Activated CD4-positive, alpha-beta memory T cell treated with anti-CD3 and anti-CD28 coated beads, Interleukin-2, amount 10 ng/mL, durations not matched to agents 7 days and 5 days (primary cell): ENCODE results near the gene SP9. TPM values are rescaled to one million over a fixed set of nuclear protein-coding genes. Genes with fewer than 3 reads are reported as not detected.

ENCODE experiments used
- CTCF ChIA-PET: fragments of 350-600 bp; sonication (Branson Sonifier 250); formaldehyde crosslinking; loops from one replicate; lab custom pipeline; 2021; ENCODE audit warnings: antibody characterized with exemption, inconsistent platforms; lab: Charles Lee
- POLR2A ChIA-PET: fragments of 350-600 bp; sonication (Branson Sonifier 250); formaldehyde crosslinking; loops from one replicate; lab custom pipeline; 2021; ENCODE audit warnings: antibody characterized with exemption; lab: Charles Lee
- DNase-seq: peaks from one replicate; pipeline ENCODE4 v3.0.0-alpha.2; 2020
- H3K27ac Mint-ChIP-seq: one replicate; pipeline ENCODE4 v1.8.0; 2021; ENCODE audit warnings: mild to moderate bottlenecking, mixed read lengths
- H3K27me3 Mint-ChIP-seq: one replicate; pipeline ENCODE4 v1.8.0; 2021; ENCODE audit warnings: mixed read lengths
- H3K36me3 Mint-ChIP-seq: one replicate; pipeline ENCODE4 v1.8.0; 2021; ENCODE audit warnings: low read depth, mixed read lengths
- H3K4me1 Mint-ChIP-seq: one replicate; pipeline ENCODE4 v1.8.0; 2021; ENCODE audit warnings: mixed read lengths
- H3K4me3 Mint-ChIP-seq: one replicate; pipeline ENCODE4 v1.8.0; 2021; ENCODE audit warnings: mild to moderate bottlenecking, mixed read lengths
- H3K9me3 Mint-ChIP-seq: one replicate; pipeline ENCODE4 v1.8.0; 2021; ENCODE audit warnings: mixed read lengths
- total RNA-seq, 2 experiments: library from RNA; stranded (reverse); gene quantifications; one replicate each; pipeline ENCODE4 v1.2.3, GENCODE V29; 2021

The SP9 gene
- total RNA-seq, 2 experiments from 2014 or later = not detected

DNA sequence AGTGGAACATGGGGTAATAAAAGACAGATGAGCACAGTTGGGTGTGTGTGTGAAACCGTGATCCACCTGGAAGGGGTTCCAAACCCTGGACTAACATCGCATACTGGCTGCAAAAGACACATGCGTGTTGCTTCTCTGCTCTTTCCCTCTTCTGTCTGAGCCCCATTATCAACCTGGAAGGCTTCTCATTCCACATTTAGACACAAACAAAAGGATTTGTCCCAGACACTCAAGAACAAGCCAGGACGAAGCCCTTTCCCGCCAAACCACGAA lies 7.0 kb upstream of the SP9 start:
- H3K9me3 Mint-ChIP-seq = no peaks in the 10 kb centered on the region
- CTCF ChIA-PET = interaction anchor here (1.5 kb wide), 1 partner anchor 14 kb away, joined by 6 read pairs; no protein-coding TSS in a partner anchor
- H3K36me3 Mint-ChIP-seq = peaks cover 8% of the 10 kb centered on the region
- POLR2A ChIA-PET = interaction anchor here (1.4 kb wide), 1 partner anchor 79 kb away, joined by 3 read pairs; the partner anchor contains the start of gene OLA1
- H3K4me1 Mint-ChIP-seq = peaks cover 24% of the 10 kb centered on the region
- H3K27me3 Mint-ChIP-seq = peaks cover 87% of the 10 kb centered on the region
- H3K4me3 Mint-ChIP-seq = no peak overlapping the region
- no peak for DNase-seq
- no peak overlapping the region for H3K27ac Mint-ChIP-seq

GRCh38 chr2:174328114-174328960 lies 6.4 kb upstream of the SP9 start:
- POLR2A ChIA-PET = interaction anchor here (1.4 kb wide), 1 partner anchor 80 kb away, joined by 3 read pairs; the partner anchor contains the start of gene OLA1
- H3K4me3 Mint-ChIP-seq = no peak overlapping the region
- peaks cover 29% of the 10 kb centered on the region for H3K4me1 Mint-ChIP-seq
- no peak overlapping the region for H3K27ac Mint-ChIP-seq
- peaks cover 8% of the 10 kb centered on the region for H3K36me3 Mint-ChIP-seq
- no peaks in the 10 kb centered on the region for H3K9me3 Mint-ChIP-seq
- peaks cover 89% of the 10 kb centered on the region for H3K27me3 Mint-ChIP-seq
- CTCF ChIA-PET = interaction anchor here (1.5 kb wide), 1 partner anchor 13 kb away, joined by 6 read pairs; no protein-coding TSS in a partner anchor
- no peak for DNase-seq

- Mint-ChIP-seq H3K4me1 (peaks cover 37% of the 10 kb centered on the region), H3K9me3 (no peaks in the 10 kb centered on the region), H3K4me3 (no peak overlapping the region), H3K27me3 (peaks cover 90% of the 10 kb centered on the region), H3K27ac (no peak overlapping the region), H3K36me3 (peaks cover 8% of the 10 kb centered on the region)
- CTCF ChIA-PET = interaction anchor here (1.5 to 3.5 kb wide), 2 partner anchors 12 kb away, joined by 6 to 26 read pairs; no protein-coding TSS in a partner anchor
- POLR2A ChIA-PET = interaction anchor here (1.4 kb wide), 1 partner anchor 81 kb away, joined by 3 read pairs; the partner anchor contains the start of gene OLA1
- DNase-seq = no peak
Observed at GRCh38 chr2:174328961-174329715, 5.6 kb upstream of the SP9 start.

GRCh38 chr2:174330945-174331594 lies 3.7 kb upstream of the SP9 start:
- no peak overlapping the region for H3K4me3 Mint-ChIP-seq
- no peak overlapping the region for H3K27ac Mint-ChIP-seq
- peaks cover 91% of the 10 kb centered on the region for H3K27me3 Mint-ChIP-seq
- no peaks in the 10 kb centered on the region for H3K9me3 Mint-ChIP-seq
- DNase-seq = no peak
- ChIA-PET POLR2A (interaction anchor here (0.8 kb wide), 1 partner anchor 9 kb away, joined by 4 read pairs; no protein-coding TSS in a partner anchor), CTCF (interaction anchor here (0.6 to 3.5 kb wide), 2 partner anchors 10 to 245 kb away, joined by 3 to 26 read pairs; no protein-coding TSS in a partner anchor)
- peaks cover 13% of the 10 kb centered on the region for H3K36me3 Mint-ChIP-seq
- peaks cover 44% of the 10 kb centered on the region for H3K4me1 Mint-ChIP-seq

DNA sequence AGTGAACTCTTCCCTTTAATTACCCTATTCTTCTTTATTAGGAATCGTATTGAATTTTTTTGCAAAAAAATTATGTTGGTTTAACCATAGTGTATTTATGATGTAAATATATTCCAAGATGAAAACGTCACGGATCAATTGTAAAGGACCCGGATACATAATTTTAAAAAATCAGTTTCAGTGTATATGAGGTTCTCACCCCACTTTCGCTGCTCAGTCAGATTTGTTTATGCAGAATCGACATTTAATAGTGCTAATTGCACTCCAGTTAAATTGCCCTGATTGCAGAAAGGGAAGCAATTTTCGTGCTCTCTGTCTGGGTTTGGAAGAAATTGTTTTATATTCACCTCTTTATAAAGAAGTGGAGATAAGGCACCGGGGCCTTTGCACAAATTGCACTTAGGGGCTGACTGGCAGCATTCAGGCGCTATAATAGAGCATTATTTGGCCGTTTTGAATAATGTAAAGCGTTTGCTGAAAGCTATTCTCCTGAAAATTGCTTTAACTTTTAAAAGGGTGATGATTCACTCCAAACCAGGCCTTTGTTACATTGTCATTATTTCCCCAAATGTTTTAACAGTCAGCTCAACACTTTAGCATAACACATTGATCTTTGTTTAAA lies 3.0 kb upstream of the SP9 start:
- POLR2A ChIA-PET = interaction anchor here (0.8 kb wide), 1 partner anchor 8 kb away, joined by 4 read pairs; no protein-coding TSS in a partner anchor
- peaks cover 43% of the 10 kb centered on the region for H3K4me1 Mint-ChIP-seq
- DNase-seq = no peak
- CTCF ChIA-PET = interaction anchor here (3.5 kb wide), 1 partner anchor 9 kb away, joined by 26 read pairs; no protein-coding TSS in a partner anchor
- peaks cover 12% of the 10 kb centered on the region for H3K36me3 Mint-ChIP-seq
- no peak overlapping the region for H3K4me3 Mint-ChIP-seq
- H3K9me3 Mint-ChIP-seq = no peaks in the 10 kb centered on the region
- peaks cover 89% of the 10 kb centered on the region for H3K27me3 Mint-ChIP-seq
- no peak overlapping the region for H3K27ac Mint-ChIP-seq

GRCh38 chr2:174332217-174332963 lies 2.4 kb upstream of the SP9 start:
- POLR2A ChIA-PET = no interaction called here
- H3K9me3 Mint-ChIP-seq = no peaks in the 10 kb centered on the region
- CTCF ChIA-PET = interaction anchor here (3.5 kb wide), 1 partner anchor 9 kb away, joined by 26 read pairs; no protein-coding TSS in a partner anchor
- H3K4me1 Mint-ChIP-seq = peaks cover 40% of the 10 kb centered on the region
- H3K27ac Mint-ChIP-seq = no peak overlapping the region
- DNase-seq = no peak
- H3K27me3 Mint-ChIP-seq = peaks cover 86% of the 10 kb centered on the region
- peaks cover 7% of the 10 kb centered on the region for H3K36me3 Mint-ChIP-seq
- no peak overlapping the region for H3K4me3 Mint-ChIP-seq

GRCh38 chr2:174333017-174333371 lies 1.8 kb upstream of the SP9 start:
- ChIA-PET POLR2A (no interaction called here), CTCF (no interaction called here)
- peaks cover 42% of the 10 kb centered on the region for H3K4me1 Mint-ChIP-seq
- H3K27me3 Mint-ChIP-seq = peaks cover 86% of the 10 kb centered on the region
- DNase-seq = no peak
- peak overlapping the region; percentile 37 for H3K4me3 Mint-ChIP-seq
- H3K9me3 Mint-ChIP-seq = no peaks in the 10 kb centered on the region
- peaks cover 5% of the 10 kb centered on the region for H3K36me3 Mint-ChIP-seq
- peak overlapping the region; percentile 40 for H3K27ac Mint-ChIP-seq

- peaks cover 86% of the 10 kb centered on the region for H3K27me3 Mint-ChIP-seq
- no peak for DNase-seq
- H3K36me3 Mint-ChIP-seq = peaks cover 5% of the 10 kb centered on the region
- H3K9me3 Mint-ChIP-seq = no peaks in the 10 kb centered on the region
- peak overlapping the region; percentile 37 for H3K4me3 Mint-ChIP-seq
- CTCF ChIA-PET = interaction anchor here (2.0 kb wide), 1 partner anchor 11 kb away, joined by 5 read pairs; no protein-coding TSS in a partner anchor
- peaks cover 41% of the 10 kb centered on the region for H3K4me1 Mint-ChIP-seq
- H3K27ac Mint-ChIP-seq = peak overlapping the region; percentile 40
- POLR2A ChIA-PET = interaction anchor here (1.1 kb wide), 1 partner anchor 10 kb away, joined by 4 read pairs; no protein-coding TSS in a partner anchor
Observed at GRCh38 chr2:174333372-174334277, 1.1 kb upstream of the SP9 start.

DNA sequence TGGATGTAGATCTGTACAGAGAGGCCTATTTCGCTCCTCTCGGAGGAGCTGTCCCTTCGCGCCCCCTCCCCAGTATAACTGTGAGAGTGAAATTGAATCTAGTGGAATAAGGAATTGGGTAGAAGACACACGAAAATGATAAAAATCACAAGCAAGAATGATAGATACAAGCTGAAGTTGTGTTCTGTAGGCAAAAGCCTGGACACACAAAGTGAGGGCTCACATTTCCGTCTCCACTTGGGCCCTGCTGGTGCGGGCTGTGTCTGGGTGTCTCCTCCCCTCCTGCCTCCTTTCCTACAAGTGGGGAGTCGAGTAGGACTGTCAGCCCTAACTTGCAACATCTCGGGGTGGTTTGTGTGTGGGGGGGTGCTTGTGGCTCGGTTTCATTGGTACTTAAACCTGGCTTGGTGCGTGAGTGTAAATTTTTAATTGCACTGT lies 457 bp upstream of the SP9 start:
- no peak for DNase-seq
- peak overlapping the region; percentile 38 for H3K27ac Mint-ChIP-seq
- POLR2A ChIA-PET = interaction anchor here (1.1 kb wide), 1 partner anchor 9 kb away, joined by 4 read pairs; no protein-coding TSS in a partner anchor

DNA sequence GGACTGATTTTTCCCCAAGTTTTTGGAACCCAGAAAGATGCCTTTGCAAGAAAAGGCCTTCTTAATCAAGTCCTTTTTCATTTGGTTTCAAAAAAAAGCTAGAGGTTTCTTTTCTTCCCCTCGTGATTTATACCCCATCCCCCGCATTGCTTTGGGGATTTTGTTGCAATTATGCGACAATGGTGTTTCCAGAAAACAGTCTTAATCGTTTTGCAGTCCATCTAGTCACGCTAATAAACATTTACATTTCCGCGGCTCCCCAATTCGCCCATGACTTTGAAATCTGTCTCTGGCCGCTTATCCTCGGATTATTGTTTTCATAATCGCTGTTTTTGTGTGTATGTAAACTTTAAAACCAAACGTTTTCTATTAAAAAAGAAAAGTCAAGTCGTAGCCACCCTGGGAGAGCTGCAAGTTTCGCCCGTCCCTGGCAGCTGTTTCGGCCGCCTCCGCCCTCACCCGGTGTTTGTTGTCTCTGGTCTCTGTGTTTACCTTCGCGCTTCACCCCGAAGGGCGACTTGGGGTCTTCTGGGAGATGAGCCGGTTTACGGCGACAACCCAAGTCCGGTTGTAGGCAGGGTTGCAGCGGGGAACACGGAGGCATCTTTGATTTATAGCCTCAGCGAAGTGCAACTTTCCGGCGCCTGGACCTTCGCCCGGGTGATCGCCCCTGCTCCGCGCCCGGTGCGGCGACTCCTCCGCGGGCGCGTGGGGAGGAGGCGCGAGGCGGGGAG lies 667 bp downstream of the SP9 start:
- Mint-ChIP-seq H3K27me3 (peaks cover 83% of the 10 kb centered on the region), H3K9me3 (no peaks in the 10 kb centered on the region), H3K27ac (peak overlapping the region; percentile 60), H3K4me1 (peaks cover 42% of the 10 kb centered on the region), H3K36me3 (peaks cover 7% of the 10 kb centered on the region), H3K4me3 (peak overlapping the region; percentile 49)
- POLR2A ChIA-PET = no interaction called here
- CTCF ChIA-PET = interaction anchor here (1.1 to 2.0 kb wide), 2 partner anchors 9 to 25 kb away, joined by 3 to 5 read pairs; no protein-coding TSS in a partner anchor
- DNase-seq = no peak

More for the DNA sequence above, 457 bp upstream of the SP9 start:
- Mint-ChIP-seq H3K36me3 (peaks cover 6% of the 10 kb centered on the region), H3K9me3 (no peaks in the 10 kb centered on the region), H3K4me1 (peaks cover 37% of the 10 kb centered on the region), H3K27me3 (peaks cover 86% of the 10 kb centered on the region), H3K4me3 (no peak overlapping the region)
- CTCF ChIA-PET = interaction anchor here (2.0 kb wide), 1 partner anchor 10 kb away, joined by 5 read pairs; no protein-coding TSS in a partner anchor
